GM23338 (cell line): ENCODE measurements around the gene GALNT13. TPM values are rescaled to one million over a fixed set of nuclear protein-coding genes. Genes with fewer than 3 reads are reported as not detected.
A peak's percentile ranks its signal among the peaks of the same experiment; 100 is the strongest.

Experiments used
- ATAC-seq: fragments of 200-7000 bp; cut with Tn5 transposase; 3 replicates; pipeline ENCODE4 v1.9.1; 2020
- DNase-seq: peaks from one replicate; pipeline ENCODE4 v3.0.0-alpha.2; 2015; ENCODE audit warnings: low spot score
- H2AFZ ChIP-seq: fragments of 200-600 bp; sonication (generic); 2 replicates; pipeline ENCODE4 v1.8.0; 2016; ENCODE audit warnings: antibody characterized with exemption, mild to moderate bottlenecking, moderate library complexity
- H3F3A ChIP-seq: fragments of 200-600 bp; sonication (generic); replicated peaks from 2 replicates; pipeline ENCODE4 v1.8.0; 2017; ENCODE audit warnings: antibody characterized with exemption, mixed run types, low read depth
- H3K27ac ChIP-seq: fragments of 200-600 bp; sonication (generic); 2 replicates; pipeline ENCODE4 v1.6.1; 2016; ENCODE audit warnings: low read depth
- H3K27me3 ChIP-seq: fragments of 200-600 bp; sonication (generic); 2 replicates; pipeline ENCODE4 v1.8.0; 2016; ENCODE audit warnings: mild to moderate bottlenecking, mixed run types, moderate library complexity; ENCODE audit not compliant: insufficient read depth
- H3K36me3 ChIP-seq: fragments of 200-600 bp; sonication (generic); 2 replicates; pipeline ENCODE4 v1.8.0; 2016; ENCODE audit warnings: mild to moderate bottlenecking; ENCODE audit not compliant: insufficient read depth
- H3K4me1 ChIP-seq: fragments of 200-600 bp; sonication (generic); 2 replicates; pipeline ENCODE4 v1.8.0; 2016; ENCODE audit warnings: mild to moderate bottlenecking, moderate library complexity; ENCODE audit not compliant: insufficient read depth
- H3K4me2 ChIP-seq: fragments of 200-600 bp; sonication (generic); 2 replicates; pipeline ENCODE4 v1.7.1; 2017; ENCODE audit warnings: mixed run types
- H3K4me3 ChIP-seq: fragments of 200-600 bp; sonication (generic); 2 replicates; pipeline ENCODE4 v1.6.1; 2016; ENCODE audit warnings: mixed run types
- H3K79me2 ChIP-seq: fragments of 200-600 bp; sonication (generic); replicated peaks from 2 replicates; pipeline ENCODE4 v1.8.0; 2017; ENCODE audit warnings: mild to moderate bottlenecking; ENCODE audit not compliant: insufficient read depth
- H3K9me2 ChIP-seq: fragments of 200-600 bp; sonication (generic); 2 replicates; pipeline ENCODE4 v1.8.0; 2017; ENCODE audit not compliant: insufficient read depth
- H4K20me1 ChIP-seq: fragments of 200-600 bp; sonication (generic); replicated peaks from 2 replicates; pipeline ENCODE4 v1.8.0; 2017; ENCODE audit warnings: mild to moderate bottlenecking; ENCODE audit not compliant: insufficient read depth
- H3K27ac Mint-ChIP-seq: 2 replicates; pipeline ENCODE4 v1.8.0; 2020; ENCODE audit warnings: inconsistent platforms, mild to moderate bottlenecking, moderate library complexity, mixed read lengths
- H3K27me3 Mint-ChIP-seq: 3 replicates; pipeline ENCODE4 v1.8.0; 2022; ENCODE audit warnings: low read depth, mild to moderate bottlenecking, moderate library complexity, mixed read lengths, inconsistent platforms; ENCODE audit not compliant: insufficient read depth, poor library complexity
- H3K36me3 Mint-ChIP-seq: 3 replicates; pipeline ENCODE4 v1.8.0; 2021; ENCODE audit warnings: low read depth, mild to moderate bottlenecking, inconsistent platforms, moderate library complexity, mixed read lengths
- H3K4me1 Mint-ChIP-seq: 3 replicates; pipeline ENCODE4 v1.8.0; 2020; ENCODE audit warnings: mild to moderate bottlenecking, inconsistent platforms, mixed read lengths
- H3K4me3 Mint-ChIP-seq: 3 replicates; pipeline ENCODE4 v1.8.0; 2021; ENCODE audit warnings: moderate library complexity, mild to moderate bottlenecking, inconsistent platforms, mixed read lengths
- H3K9me3 Mint-ChIP-seq: 3 replicates; pipeline ENCODE4 v1.8.0; 2020; ENCODE audit warnings: moderate library complexity, mild to moderate bottlenecking, inconsistent platforms, mixed read lengths
- EZH2phosphoT487 ChIP-seq: fragments of 200-600 bp; sonication (generic); IDR thresholded peaks from one replicate; pipeline ENCODE4 v1.8.1; 2018; ENCODE audit warnings: antibody characterized with exemption; ENCODE audit not compliant: unreplicated experiment
- JUNB ChIP-seq: IDR thresholded peaks from one replicate; pipeline ENCODE4 v1.6.1; 2016; ENCODE audit warnings: antibody characterized with exemption; ENCODE audit not compliant: unreplicated experiment
- POLR2AphosphoS5 ChIP-seq: IDR thresholded peaks from 2 replicates; pipeline ENCODE4 v1.6.1; 2016; ENCODE audit warnings: antibody characterized with exemption, low read depth
- STAT1 ChIP-seq: IDR thresholded peaks from one replicate; pipeline ENCODE4 v1.6.1; 2016; ENCODE audit warnings: antibody characterized with exemption; ENCODE audit not compliant: unreplicated experiment
- ZNF331 ChIP-seq: fragments of 250-450 bp; sonication (Bioruptor Pico); IDR thresholded peaks from 2 replicates; pipeline ENCODE4 v1.5.0; 2020; ENCODE audit warnings: low read depth, mild to moderate bottlenecking, moderate library complexity
- polyA plus RNA-seq: library from polyadenylated mRNA; unstranded; fragments of >200 nt; fragmentation: Nextera tagmentation; extraction: Ambion mirVana; gene quantifications from 2 replicates; pipeline ENCODE4 v1.2.1, GENCODE V29; 2016
- total RNA-seq: library from RNA; depleted of rRNA; stranded (reverse); fragments of >200 nt; shearing (Covaris generic); gene quantifications from 2 replicates; pipeline ENCODE4 v1.2.3, GENCODE V29; 2014
- TF ChIP-seq, protein P1 (sequence below): fragments of 250-450 bp; sonication (Bioruptor Pico); IDR thresholded peaks from 2 replicates; pipeline ENCODE4 v1.5.0; 2020; ENCODE audit warnings: mild to moderate bottlenecking, moderate library complexity
- TF ChIP-seq, protein P2 (sequence below), 2 experiments: fragments of 200-600 bp in 1 of 2; sonication (generic) in 1 of 2; conservative IDR thresholded peaks; 2 replicates each; pipeline versions ENCODE4 v1.5.1 to v1.6.1; 2016 to 2017; ENCODE audit warnings: antibody characterized with exemption in 2 of 2, low read depth in 2 of 2, mild to moderate bottlenecking in 2 of 2, moderate library complexity in 1 of 2
- TF ChIP-seq, protein P3 (sequence below): IDR thresholded peaks from one replicate; pipeline ENCODE4 v1.6.1; 2018; ENCODE audit warnings: antibody characterized with exemption; ENCODE audit not compliant: unreplicated experiment

The GALNT13 gene
- total and polyA plus RNA-seq, 2 experiments from 2014 or later: 3.5 to 5.2 TPM

DNA sequence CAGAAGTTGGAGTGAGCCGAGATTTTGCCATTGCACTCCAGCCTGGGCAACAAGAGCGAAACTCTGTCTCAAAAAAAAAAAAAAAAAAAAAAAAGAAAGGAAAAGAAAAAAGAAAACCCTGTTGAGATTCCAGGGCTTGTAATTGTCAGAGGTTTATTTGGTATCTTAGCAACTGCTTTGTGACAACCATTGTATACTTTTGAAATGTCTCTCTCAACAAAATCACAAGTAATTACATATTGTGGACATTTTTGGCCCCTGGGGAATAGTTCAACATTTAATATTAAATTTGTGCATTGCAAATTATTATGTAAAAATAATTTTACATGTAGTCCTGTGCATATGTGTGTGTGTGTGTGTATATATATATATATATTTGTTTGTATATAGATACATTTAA, 270.8 kb downstream of the GALNT13 start (continued):
- TF ChIP-seq, protein P1, sequence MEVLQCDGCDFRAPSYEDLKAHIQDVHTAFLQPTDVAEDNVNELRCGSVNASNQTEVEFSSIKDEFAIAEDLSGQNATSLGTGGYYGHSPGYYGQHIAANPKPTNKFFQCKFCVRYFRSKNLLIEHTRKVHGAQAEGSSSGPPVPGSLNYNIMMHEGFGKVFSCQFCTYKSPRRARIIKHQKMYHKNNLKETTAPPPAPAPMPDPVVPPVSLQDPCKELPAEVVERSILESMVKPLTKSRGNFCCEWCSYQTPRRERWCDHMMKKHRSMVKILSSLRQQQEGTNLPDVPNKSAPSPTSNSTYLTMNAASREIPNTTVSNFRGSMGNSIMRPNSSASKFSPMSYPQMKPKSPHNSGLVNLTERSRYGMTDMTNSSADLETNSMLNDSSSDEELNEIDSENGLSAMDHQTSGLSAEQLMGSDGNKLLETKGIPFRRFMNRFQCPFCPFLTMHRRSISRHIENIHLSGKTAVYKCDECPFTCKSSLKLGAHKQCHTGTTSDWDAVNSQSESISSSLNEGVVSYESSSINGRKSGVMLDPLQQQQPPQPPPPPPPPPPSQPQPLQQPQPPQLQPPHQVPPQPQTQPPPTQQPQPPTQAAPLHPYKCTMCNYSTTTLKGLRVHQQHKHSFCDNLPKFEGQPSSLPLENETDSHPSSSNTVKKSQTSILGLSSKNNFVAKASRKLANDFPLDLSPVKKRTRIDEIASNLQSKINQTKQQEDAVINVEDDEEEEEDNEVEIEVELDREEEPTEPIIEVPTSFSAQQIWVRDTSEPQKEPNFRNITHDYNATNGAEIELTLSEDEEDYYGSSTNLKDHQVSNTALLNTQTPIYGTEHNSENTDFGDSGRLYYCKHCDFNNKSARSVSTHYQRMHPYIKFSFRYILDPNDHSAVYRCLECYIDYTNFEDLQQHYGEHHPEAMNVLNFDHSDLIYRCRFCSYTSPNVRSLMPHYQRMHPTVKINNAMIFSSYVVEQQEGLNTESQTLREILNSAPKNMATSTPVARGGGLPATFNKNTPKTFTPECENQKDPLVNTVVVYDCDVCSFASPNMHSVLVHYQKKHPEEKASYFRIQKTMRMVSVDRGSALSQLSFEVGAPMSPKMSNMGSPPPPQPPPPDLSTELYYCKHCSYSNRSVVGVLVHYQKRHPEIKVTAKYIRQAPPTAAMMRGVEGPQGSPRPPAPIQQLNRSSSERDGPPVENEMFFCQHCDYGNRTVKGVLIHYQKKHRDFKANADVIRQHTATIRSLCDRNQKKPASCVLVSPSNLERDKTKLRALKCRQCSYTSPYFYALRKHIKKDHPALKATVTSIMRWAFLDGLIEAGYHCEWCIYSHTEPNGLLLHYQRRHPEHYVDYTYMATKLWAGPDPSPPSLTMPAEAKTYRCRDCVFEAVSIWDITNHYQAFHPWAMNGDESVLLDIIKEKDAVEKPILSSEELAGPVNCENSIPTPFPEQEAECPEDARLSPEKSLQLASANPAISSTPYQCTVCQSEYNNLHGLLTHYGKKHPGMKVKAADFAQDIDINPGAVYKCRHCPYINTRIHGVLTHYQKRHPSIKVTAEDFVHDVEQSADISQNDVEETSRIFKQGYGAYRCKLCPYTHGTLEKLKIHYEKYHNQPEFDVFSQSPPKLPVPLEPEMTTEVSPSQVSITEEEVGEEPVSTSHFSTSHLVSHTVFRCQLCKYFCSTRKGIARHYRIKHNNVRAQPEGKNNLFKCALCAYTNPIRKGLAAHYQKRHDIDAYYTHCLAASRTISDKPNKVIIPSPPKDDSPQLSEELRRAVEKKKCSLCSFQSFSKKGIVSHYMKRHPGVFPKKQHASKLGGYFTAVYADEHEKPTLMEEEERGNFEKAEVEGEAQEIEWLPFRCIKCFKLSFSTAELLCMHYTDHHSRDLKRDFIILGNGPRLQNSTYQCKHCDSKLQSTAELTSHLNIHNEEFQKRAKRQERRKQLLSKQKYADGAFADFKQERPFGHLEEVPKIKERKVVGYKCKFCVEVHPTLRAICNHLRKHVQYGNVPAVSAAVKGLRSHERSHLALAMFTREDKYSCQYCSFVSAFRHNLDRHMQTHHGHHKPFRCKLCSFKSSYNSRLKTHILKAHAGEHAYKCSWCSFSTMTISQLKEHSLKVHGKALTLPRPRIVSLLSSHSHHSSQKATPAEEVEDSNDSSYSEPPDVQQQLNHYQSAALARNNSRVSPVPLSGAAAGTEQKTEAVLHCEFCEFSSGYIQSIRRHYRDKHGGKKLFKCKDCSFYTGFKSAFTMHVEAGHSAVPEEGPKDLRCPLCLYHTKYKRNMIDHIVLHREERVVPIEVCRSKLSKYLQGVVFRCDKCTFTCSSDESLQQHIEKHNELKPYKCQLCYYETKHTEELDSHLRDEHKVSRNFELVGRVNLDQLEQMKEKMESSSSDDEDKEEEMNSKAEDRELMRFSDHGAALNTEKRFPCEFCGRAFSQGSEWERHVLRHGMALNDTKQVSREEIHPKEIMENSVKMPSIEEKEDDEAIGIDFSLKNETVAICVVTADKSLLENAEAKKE: no peak
- TF ChIP-seq JUNB: no peak
- TF ChIP-seq POLR2AphosphoS5: no peak
- TF ChIP-seq, protein P2, sequence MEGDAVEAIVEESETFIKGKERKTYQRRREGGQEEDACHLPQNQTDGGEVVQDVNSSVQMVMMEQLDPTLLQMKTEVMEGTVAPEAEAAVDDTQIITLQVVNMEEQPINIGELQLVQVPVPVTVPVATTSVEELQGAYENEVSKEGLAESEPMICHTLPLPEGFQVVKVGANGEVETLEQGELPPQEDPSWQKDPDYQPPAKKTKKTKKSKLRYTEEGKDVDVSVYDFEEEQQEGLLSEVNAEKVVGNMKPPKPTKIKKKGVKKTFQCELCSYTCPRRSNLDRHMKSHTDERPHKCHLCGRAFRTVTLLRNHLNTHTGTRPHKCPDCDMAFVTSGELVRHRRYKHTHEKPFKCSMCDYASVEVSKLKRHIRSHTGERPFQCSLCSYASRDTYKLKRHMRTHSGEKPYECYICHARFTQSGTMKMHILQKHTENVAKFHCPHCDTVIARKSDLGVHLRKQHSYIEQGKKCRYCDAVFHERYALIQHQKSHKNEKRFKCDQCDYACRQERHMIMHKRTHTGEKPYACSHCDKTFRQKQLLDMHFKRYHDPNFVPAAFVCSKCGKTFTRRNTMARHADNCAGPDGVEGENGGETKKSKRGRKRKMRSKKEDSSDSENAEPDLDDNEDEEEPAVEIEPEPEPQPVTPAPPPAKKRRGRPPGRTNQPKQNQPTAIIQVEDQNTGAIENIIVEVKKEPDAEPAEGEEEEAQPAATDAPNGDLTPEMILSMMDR (conservative IDR thresholded peaks at IDR 0.05; ENCODE audit: low read depth in 2 of 2): no peak
- TF ChIP-seq ZNF331 (CRISPR knock-in tag): no peak

DNA sequence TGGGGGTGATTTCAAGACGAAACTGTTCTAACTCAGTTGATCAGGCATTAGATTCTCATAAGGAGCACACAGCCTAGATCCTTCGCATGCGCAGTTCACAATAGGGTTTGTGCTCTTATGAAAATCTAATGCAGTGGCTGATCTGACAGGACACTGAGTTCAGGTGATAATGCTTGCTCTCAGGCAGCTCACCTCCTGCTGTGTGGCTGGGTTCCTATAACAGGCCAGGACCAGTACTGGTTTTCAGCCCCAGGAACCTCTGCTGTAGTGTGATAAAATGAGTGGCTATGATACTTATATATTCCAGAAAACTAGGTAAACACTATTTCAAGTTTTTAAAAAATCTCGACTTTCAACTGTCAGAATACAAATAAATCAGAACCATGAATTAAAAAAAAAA, 271.4 kb downstream of the GALNT13 start:
- Mint-ChIP-seq H3K4me1 (peaks cover 12% of the 10 kb centered on the region; the same call in 2 of the 3 replicates), H3K9me3 (peaks cover 3% of the 10 kb centered on the region; the same call in 2 of the 3 replicates), H3K27me3 (no peaks in the 10 kb centered on the region), H3K27ac (no peak overlapping the region; the same call in 1 of the 2 replicates), H3K36me3 (no peaks in the 10 kb centered on the region), H3K4me3 (no peak overlapping the region)
- ATAC-seq (peak; percentile 82), DNase-seq (peak; percentile 33)
- Histone ChIP-seq H3K4me2 (no peak overlapping the region), H3F3A (no peaks in the 10 kb centered on the region), H3K4me3 (no peak overlapping the region), H3K27ac (no peak overlapping the region), H3K4me1 (no peaks in the 10 kb centered on the region), H3K79me2 (no peaks in the 10 kb centered on the region), H3K27me3 (no peaks in the 10 kb centered on the region), H3K36me3 (no peaks in the 10 kb centered on the region), H4K20me1 (no peaks in the 10 kb centered on the region), H3K9me2 (no peaks in the 10 kb centered on the region), H2AFZ (no peak overlapping the region)
- TF ChIP-seq, protein P3, sequence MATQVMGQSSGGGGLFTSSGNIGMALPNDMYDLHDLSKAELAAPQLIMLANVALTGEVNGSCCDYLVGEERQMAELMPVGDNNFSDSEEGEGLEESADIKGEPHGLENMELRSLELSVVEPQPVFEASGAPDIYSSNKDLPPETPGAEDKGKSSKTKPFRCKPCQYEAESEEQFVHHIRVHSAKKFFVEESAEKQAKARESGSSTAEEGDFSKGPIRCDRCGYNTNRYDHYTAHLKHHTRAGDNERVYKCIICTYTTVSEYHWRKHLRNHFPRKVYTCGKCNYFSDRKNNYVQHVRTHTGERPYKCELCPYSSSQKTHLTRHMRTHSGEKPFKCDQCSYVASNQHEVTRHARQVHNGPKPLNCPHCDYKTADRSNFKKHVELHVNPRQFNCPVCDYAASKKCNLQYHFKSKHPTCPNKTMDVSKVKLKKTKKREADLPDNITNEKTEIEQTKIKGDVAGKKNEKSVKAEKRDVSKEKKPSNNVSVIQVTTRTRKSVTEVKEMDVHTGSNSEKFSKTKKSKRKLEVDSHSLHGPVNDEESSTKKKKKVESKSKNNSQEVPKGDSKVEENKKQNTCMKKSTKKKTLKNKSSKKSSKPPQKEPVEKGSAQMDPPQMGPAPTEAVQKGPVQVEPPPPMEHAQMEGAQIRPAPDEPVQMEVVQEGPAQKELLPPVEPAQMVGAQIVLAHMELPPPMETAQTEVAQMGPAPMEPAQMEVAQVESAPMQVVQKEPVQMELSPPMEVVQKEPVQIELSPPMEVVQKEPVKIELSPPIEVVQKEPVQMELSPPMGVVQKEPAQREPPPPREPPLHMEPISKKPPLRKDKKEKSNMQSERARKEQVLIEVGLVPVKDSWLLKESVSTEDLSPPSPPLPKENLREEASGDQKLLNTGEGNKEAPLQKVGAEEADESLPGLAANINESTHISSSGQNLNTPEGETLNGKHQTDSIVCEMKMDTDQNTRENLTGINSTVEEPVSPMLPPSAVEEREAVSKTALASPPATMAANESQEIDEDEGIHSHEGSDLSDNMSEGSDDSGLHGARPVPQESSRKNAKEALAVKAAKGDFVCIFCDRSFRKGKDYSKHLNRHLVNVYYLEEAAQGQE: no peak
- TF ChIP-seq POLR2AphosphoS5: no peak
- no peak for TF ChIP-seq STAT1
- no peak for TF ChIP-seq EZH2phosphoT487
